Right hindlimb (tissue), 1 donor: ENCODE data around the gene RNASE4.

Experiments used
- DNase-seq: peaks from one replicate; pipeline ENCODE4 v3.0.0-alpha.2; 2018

Gene RNASE4

GRCh38 chr14:20676072-20676471, 8.3 kb upstream of the RNASE4 start:
- DNase-seq, result no peak

- DNase-seq, result no peak
Observed at GRCh38 chr14:20679907-20680306, 4.5 kb upstream of the RNASE4 start.

DNA sequence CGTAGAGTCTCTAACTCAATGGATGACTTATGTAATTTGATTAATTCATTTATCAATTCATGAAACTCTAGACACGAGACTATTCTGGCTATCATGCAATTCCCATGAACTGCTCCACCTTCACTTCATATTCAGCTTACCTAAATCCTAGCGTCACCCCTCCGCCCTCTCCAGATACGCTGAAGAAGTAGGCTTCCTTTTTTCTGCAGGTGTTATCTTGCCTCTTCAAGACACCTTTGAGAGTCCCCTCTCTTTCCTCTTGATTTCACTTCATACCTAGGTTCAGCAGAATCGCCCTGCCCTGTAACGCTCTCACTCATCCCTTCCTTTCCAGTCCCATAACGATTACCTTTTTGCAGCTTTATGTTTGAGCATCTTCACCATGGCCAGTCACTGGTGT, 4.0 kb upstream of the RNASE4 start:
- no peak for DNase-seq

GRCh38 chr14:20680843-20681347, 3.5 kb upstream of the RNASE4 start:
- DNase-seq, result no peak

DNA sequence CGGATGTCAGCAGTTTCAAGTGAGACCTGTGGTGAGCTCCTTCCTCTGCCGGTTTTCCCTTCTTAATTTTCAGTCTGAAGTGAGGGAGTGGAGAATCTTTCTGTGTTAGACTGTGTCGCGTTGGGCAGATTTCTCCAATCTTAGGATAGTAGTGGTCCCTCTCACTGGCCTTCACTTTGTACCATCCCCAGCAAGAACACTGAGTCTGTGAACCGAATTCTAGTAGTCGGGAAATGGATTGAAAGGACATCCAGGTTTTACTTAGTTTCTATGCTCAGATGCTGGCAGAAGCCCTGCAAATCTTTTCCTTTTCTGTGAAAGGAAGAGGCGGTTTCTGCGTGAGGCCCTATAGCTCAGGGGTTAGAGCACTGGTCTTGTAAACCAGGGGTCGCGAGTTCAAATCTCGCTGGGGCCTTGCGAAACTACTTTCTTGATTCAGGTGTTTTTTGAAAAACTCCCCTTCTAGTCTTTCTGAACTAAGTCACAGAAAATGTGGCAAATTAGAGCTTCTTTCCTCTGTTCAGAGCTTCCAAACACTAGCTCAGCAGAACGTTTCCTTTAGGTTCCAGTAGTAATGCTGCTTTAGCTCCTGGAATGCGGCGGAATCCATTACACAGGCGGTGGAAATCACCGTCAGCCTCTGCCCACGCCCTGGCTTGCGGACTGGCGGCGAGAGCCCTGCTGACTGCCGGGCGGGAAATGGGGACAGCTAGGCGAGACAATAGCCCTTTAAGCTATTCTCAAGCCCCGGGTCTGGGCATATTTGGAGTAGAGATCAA, 2.8 kb upstream of the RNASE4 start:
- DNase-seq, result peak; percentile 95

DNA sequence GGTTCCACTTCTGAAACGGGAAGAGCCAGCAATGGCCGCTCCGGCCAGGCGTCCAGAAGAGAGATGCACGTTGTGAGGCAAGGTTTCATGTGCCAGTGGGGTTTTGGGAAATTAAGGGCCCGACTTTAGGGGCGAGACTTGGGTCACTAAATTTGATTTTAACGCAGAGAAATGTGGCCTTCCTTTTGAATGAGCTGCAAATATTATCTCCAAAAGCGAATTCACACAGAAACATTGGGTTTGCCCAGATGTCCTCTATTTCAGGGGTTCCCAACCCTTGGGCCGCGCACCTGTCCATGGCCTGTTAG, 2.3 kb upstream of the RNASE4 start:
- no peak for DNase-seq

GRCh38 chr14:20682435-20683124, 1.8 kb upstream of the RNASE4 start:
- peak; percentile 95 for DNase-seq

- DNase-seq, result peak; percentile 92
Observed at GRCh38 chr14:20683125-20683890, 1.1 kb upstream of the RNASE4 start.

DNA sequence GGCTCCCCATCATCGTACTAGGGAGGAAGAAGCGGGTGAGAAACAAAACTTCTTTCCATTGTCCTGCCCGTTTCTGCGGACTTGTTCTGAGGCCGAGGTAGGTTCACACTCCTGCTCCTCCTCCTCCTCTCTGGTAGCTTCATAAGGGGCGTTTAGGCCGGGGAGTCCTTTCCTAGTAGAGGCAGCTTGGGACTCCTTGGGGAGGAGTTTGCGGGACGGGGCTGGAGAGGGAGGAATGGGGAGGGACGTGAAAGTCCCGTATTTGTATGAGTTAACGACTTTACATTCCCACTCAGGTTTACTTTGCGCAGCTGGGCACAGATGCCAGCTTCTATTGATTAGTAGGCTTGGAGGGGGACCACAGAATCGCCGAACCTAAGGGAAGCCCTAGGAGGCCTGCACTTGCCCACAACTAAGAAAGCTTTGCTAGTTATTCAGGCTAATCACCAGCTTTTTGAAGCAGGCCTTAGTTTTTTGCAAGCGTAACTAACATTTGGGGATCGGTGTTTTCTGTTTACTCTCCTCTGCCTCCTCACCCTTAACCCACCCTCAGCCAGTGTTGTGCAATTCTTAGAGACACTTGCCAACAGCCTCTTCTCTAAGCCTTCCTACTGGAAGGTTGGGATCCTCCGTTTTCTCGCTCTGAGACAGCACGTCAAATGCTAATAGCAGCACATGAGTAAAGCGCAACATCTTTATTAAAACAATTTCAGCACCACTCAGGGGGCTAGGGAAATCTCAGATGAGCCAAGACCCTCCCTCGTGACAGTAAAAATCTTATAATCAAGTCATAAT, 499 bp downstream of the RNASE4 start:
- no peak for DNase-seq

DNA sequence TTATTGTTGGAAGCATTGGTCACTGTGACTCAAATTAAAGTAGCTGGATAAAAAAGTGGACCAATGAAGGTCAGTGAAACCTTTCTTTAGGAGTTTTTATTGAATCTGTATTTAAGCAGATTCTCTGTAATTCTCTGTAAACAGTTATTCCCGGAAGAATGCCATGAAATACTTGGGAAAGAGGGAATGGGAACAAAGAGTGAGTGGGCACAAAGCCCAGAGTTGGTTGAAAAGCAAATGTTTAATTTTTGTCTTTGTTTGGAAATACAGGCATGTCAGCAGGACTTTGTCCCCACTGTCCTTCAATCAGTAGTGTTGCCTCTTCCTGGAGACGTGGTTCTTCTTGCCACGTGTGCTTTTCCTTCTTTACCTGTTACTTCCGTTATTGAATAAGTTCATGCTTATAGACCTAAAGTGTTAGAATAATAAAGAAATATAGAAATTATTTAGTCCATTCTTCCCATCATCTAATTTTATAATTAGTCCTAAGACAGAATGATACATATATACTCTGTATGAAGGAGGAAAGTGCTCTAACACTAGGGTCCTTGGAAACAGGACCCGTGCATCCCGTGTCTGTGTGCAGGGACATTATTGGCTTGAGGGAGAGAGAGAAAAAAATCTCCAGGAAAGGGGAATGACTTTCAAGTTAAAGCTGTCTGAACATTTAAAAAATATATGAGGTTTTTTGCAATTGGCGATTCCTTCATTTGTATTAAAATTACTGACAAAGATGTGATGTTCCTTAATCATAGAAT, 2.2 kb downstream of the RNASE4 start:
- DNase-seq, result no peak

DNA sequence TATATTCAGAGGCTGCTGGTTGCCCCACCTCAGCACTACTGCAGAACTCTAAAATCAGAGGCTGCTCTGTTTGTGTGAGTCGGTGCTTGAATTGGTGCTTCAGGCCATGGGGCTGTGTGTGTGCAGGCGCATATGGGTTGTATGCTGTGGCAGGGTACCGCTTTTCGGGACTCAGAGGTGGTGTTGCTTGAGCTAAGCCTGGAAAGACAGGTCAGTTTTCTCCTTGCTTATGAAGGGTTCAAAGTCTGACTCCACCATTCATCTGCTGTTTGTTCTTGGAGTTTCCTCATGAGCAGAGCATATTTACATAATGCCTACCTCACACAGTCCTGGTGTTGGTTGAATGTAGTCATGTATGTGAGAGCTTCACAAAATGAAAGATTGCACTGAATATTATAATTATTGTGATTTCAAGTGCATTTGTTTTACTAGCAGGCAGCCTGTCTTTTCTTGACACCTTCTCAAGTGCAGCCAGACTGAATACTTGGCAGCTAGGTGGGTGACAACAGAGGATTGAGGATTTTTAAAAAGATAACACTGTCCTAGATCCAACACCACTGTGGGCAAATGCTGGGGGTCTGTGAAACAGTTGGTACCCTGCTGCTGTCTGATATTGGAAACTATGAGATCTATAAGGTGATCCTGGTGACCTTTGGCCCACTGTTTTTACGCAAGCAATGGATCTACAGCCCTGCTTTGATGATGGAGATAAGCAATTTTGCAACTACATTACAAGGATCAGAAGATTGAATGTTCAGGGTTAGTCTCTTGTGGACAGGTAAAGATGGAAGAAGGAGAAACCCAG, 3.2 kb downstream of the RNASE4 start:
- DNase-seq, result no peak

GRCh38 chr14:20688167-20688839, 3.9 kb downstream of the RNASE4 start, which contains the start of gene ANG:
ANG (plus strand) TSS chr14:20688764; CDS start chr14:20693565, 4,801 bp downstream.
- no peak for DNase-seq

DNA sequence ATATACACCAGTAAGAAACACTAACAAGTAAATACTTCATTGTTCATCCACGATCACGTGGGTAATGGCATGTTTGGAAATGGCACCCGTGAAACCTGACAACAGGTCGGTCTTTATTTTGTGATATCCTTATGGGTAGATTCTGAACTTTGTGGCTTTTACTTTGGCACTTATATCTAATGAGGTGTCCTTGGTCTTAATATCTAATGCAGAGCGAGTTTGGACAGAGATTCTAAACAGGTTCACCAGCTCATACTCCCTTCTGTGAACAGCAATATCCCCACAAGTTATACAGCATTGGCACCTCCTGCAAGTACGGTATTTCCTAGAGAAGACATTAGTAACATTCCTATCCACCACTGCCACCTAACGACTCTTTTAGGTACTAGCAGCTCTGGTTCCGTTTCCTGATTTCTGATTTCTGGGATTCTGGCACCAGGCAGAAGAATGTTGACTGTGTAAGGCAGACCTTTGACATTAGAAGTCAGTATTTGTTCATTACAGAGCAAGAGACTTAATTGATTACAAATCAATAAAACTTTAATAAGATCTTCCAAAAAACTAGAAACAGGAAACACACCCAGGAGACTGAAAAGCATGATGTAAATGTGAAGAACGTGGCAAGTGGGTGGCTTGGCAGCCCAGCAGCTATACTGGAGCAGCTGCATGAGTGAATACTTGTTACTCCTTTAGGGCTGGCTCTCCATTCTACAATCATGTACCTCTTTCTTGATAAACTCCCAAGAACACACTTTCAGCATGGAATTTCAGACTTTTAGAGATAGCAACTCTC, 6.7 kb downstream of the RNASE4 start:
- DNase-seq, result peak; percentile 61

GRCh38 chr14:20692116-20692751, 7.9 kb downstream of the RNASE4 start:
- DNase-seq, result no peak

DNA sequence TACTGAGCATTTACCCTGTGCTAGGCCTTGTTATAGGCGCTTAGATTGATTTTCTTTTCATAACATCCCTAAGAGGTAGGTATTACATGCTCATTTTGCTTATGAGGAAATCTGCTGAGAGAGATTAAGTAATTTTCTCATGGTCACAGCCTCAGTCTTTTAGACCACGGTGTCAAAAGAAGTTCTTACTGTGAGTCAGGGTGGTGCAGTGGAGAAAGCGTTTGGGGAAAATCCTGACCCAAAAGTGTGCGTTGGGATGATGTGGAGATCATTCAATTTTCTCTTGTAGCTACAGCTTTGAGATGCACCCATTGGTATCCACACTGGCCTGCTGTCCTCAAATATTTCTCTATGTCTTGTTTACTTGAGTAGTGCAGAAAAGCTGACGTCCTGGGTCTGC, 12.4 kb downstream of the RNASE4 start:
- DNase-seq, result no peak

DNA sequence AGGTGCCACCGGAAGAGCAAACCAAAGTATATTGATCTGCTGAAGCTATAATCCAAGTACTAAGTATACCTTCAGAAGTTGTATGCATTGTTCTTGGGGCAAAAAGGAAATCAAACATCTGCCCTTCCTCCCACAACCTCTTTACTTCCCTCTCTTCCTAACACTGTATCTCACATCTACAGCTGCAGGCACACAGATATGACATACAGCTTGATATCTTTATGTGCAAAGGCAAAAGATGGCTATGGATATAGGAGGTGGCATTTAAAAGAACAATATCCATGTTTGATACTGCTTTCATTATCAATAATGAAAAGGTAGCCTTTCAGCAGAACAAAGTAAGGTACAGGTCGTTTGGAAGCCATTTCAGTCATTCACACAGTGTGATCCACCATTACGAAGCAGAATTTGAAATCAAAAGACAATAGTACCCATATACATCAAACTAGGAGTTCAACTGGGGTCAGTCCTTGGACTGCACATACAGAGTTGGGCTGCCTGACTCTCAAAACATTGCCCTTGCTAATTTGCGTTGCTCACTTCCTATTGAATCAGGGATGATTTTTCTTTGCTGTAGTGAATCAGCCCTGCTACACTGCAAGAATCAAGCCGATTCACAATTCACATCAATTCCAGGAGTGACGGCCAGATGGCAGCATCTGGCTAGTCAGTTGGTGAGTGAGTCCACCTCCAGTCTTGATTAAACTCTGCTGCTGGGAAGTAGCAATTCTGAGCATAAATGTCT, 13.1 kb downstream of the RNASE4 start:
- peak; percentile 48 for DNase-seq

DNA sequence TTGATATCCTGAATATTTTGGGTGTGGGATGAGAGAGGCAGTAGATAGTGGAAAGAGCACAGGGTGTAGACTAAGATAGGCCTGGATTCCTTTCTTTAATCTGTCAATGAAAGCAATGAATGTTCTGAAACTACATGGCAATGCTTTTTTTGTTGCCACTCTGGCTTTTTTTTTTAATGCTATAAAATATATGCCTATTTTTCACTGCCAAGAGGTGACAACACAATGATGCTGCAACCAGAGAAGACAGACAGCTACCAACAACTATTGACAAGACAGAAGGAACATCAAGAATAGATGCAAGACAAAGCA, 13.6 kb downstream of the RNASE4 start:
- no peak for DNase-seq

- DNase-seq, result no peak
Observed at GRCh38 chr14:20698934-20699333, 14.6 kb downstream of the RNASE4 start.

DNA sequence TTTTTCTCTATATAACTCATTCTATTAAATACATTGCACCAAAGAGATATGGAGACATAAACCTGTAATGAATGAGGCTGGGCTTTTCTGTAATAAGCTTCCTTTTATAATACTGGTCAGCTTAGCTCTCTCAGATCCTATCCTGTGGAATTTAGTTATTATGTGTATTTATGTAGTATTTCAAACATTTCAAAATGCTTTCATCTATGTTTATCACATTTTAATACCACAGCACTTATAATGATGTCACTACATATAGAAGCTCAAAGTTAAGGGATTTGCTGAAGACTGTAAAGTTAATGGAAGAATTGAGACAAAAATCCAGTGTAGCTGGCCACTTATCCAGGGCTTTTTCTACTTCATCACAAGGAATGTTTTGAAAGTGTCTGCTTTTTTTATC, 15.6 kb downstream of the RNASE4 start:
- no peak for DNase-seq
